ENCODE data around the gene SDHAF1.
"Not testable (repeated sequence)": the region's sequence is repeated elsewhere in the genome, so short reads cannot be mapped to it uniquely, and the experiment has no call there.

Gene SDHAF1, protein sequence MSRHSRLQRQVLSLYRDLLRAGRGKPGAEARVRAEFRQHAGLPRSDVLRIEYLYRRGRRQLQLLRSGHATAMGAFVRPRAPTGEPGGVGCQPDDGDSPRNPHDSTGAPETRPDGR

GRCh38 chr19:35995048-35995993, at the start of gene SDHAF1:
TSS of gene SDHAF1 (plus strand) at chr19:35995188. CDS start at chr19:35995275, 87 bp downstream.
- DNase-seq (ENCODE audit: low read depth), result peak; percentile 93
- H3K4me3 ChIP-seq (replicated peaks; ENCODE audit: low read depth, low read length), result peak within 1 kb of the TSS; percentile 71
- TF ChIP-seq CTCF (IDR thresholded peaks at IDR 0.05; ENCODE audit: low read length, missing control alignments), result no peak

DNA sequence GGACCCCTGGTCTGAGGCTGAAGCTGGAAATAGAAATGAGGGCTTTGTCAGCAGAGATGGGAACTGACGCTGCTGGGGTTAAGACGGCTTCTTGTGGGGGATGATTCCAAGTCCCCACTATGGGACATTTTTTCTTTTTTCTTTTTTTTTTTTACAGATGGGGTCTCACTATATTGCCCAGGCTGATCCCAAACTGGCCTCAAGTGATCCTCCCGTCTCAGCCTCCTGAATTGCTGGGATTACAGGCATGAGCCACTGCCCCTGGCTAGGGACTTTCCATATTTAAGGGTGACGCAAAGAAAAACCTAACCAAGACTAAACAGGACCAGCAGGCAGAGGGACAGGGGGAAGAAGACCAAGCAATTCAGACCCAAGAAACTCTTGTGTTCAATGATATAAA, 48.8 kb upstream of the SDHAF1 start:
- no peak for TF ChIP-seq CTCF (IDR thresholded peaks at IDR 0.05; ENCODE audit: low read length, missing control alignments)
- no peak for DNase-seq (ENCODE audit: low read depth)
- H3K4me3 ChIP-seq (replicated peaks; ENCODE audit: low read depth, low read length), result no peak overlapping the region

DNA sequence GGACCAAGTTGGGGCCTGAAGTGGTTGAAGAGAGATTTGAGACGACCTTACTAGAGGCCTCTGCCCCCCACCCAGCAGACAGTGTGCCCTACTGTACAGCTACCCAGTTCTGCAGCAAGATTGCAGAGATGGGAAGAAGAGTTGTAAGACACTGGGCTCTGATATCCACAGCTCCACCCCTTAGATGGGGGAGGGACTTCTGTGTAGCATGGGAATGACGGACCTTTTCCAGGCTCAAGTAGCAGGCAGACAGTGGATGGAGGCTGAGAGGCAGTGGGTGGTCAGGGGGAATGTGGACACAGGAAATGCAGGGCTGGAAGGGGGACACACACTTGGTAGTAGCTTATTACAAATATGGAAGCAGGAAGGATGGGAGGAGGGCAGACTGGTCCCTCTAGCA, 45.9 kb upstream of the SDHAF1 start:
- no peak overlapping the region for H3K4me3 ChIP-seq (replicated peaks; ENCODE audit: low read depth, low read length)
- DNase-seq (ENCODE audit: low read depth), result no peak
- no peak for TF ChIP-seq CTCF (IDR thresholded peaks at IDR 0.05; ENCODE audit: low read length, missing control alignments)

- no peak for TF ChIP-seq CTCF (IDR thresholded peaks at IDR 0.05; ENCODE audit: low read length, missing control alignments)
- DNase-seq (ENCODE audit: low read depth), result no peak
- no peak overlapping the region for H3K4me3 ChIP-seq (replicated peaks; ENCODE audit: low read depth, low read length)
These were observed 38.9 kb upstream of the SDHAF1 start for GRCh38 chr19:35955881-35956634.

DNA sequence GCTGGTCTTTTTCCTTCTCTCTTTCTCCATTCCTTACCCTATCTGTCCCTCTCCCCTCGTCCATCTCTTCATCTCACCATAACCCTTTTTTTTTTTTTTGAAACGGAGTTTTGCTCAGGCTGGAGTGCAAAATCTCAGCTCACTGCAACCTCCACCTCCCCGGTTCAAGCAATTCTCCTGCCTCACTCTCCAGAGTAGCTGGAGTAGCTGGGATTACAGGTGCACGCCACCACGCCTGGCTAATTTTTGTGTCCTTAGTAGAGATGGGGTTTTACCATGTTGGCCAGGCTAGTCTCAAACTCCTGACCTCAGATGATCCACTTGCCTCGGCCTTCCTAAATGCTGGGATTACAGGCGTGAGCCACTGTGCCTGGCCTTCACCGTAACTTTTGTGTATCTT, 37.6 kb upstream of the SDHAF1 start:
- not testable (repeated sequence) for H3K4me3 ChIP-seq (replicated peaks; ENCODE audit: low read depth, low read length); DNase-seq (ENCODE audit: low read depth)

DNA sequence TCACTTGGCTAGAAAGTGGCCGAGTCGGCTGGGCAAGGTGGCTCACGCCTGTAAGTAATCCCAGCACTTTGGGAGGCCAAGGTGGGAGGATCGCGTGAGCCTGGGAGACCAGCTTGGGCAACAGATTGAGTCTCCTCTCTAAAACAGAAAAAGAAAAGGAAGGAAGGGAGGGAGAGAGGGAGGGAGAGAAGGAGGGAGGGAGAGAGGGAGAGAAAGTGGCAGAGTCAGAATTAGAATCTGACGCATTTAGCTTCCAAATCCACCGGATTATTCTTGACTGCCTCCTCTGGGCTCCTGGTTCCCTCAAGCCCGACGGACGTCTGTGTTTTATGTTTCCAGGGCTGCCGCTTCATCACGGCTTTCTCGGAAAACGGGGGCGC, 36.3 kb upstream of the SDHAF1 start:
- no peak for DNase-seq (ENCODE audit: low read depth)
- no peak for TF ChIP-seq CTCF (IDR thresholded peaks at IDR 0.05; ENCODE audit: low read length, missing control alignments)
- no peak overlapping the region for H3K4me3 ChIP-seq (replicated peaks; ENCODE audit: low read depth, low read length)
